Retinal pigment epithelial cell (primary cell): ENCODE results near the gene FBXO30.

Source experiments
- DNase-seq: peaks from one replicate; pipeline ENCODE4 v3.0.0-alpha.2; 2010; ENCODE audit warnings: low read depth
- H3K4me3 ChIP-seq: 2 replicates; pipeline ENCODE4 v1.5.1; 2011; ENCODE audit warnings: mild to moderate bottlenecking, low read length, control low read depth, moderate library complexity
- TF ChIP-seq, protein P1 (sequence below): conservative IDR thresholded peaks from 2 replicates; pipeline ENCODE4 v1.5.1; 2011; ENCODE audit warnings: low read depth, low read length, control low read depth, inconsistent platforms

Gene FBXO30

DNA sequence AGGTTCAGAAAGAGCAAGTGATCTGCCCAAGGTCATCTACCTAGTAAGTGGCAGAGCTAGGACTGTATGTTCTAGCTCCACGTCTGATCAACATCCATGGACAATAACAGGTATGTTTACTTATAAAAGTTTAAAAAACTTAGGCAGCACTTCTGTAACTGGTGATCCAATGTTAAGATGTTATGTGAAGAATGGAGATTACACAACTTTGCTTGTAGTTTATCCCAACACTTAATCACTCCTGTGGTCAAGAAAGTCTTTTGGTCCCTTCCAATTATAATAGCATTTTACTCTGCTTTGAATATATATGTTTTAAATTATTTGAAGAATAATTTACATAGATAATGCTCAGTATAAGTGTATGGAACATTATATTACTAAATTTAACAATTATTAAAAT lies 4.8 kb downstream of the FBXO30 start:
- TF ChIP-seq, protein P1, sequence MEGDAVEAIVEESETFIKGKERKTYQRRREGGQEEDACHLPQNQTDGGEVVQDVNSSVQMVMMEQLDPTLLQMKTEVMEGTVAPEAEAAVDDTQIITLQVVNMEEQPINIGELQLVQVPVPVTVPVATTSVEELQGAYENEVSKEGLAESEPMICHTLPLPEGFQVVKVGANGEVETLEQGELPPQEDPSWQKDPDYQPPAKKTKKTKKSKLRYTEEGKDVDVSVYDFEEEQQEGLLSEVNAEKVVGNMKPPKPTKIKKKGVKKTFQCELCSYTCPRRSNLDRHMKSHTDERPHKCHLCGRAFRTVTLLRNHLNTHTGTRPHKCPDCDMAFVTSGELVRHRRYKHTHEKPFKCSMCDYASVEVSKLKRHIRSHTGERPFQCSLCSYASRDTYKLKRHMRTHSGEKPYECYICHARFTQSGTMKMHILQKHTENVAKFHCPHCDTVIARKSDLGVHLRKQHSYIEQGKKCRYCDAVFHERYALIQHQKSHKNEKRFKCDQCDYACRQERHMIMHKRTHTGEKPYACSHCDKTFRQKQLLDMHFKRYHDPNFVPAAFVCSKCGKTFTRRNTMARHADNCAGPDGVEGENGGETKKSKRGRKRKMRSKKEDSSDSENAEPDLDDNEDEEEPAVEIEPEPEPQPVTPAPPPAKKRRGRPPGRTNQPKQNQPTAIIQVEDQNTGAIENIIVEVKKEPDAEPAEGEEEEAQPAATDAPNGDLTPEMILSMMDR = no peak
- DNase-seq = no peak

GRCh38 chr6:145809211-145809610 lies 5.4 kb downstream of the FBXO30 start:
- no peak overlapping the region for H3K4me3 ChIP-seq
- no peak for DNase-seq
- TF ChIP-seq, protein P1 = no peak

More for the DNA sequence above, 4.8 kb downstream of the FBXO30 start:
- no peak overlapping the region for H3K4me3 ChIP-seq

DNA sequence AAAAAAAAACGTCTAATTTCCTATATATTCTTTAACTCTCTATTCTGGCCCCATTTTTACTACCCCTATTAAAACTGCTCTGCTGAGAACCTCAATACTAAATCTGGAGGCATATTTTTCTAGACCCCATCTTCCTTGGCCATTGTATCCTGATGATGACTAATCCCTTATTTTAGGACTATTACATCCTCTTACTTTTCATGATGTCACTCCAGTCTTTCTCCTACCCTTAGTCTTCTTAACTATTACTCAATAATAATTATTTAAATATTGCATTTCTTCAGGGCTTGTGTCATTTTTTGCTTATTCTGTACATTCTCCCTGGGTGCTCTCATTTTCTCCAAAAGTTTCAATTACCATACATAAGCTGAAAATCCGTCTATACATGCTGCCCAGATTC lies 6.4 kb downstream of the FBXO30 start:
- no peak for DNase-seq
- no peak overlapping the region for H3K4me3 ChIP-seq

DNA sequence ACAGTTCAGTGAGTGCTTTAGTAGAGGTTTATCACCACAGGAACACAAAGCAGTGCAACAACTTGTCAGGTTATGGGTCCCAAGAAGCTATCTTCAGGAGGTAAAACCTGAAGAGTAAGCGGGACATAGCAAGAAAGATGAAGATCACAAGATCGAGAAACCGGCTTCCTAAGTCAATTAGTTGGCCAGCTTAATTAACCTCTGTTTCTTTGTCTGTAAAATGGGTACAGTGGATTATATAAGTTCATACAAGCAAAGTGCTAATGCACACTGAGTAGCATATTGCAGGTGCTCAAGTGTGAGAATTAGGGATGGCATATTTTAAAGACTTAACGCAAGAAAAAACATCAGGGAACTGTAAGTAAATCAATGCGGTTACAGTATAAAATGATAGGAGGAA lies 12.5 kb downstream of the FBXO30 start:
- DNase-seq = no peak
- TF ChIP-seq, protein P1 = no peak
- H3K4me3 ChIP-seq = no peak overlapping the region

More for the DNA sequence above, 6.4 kb downstream of the FBXO30 start:
- TF ChIP-seq, protein P1 = no peak

DNA sequence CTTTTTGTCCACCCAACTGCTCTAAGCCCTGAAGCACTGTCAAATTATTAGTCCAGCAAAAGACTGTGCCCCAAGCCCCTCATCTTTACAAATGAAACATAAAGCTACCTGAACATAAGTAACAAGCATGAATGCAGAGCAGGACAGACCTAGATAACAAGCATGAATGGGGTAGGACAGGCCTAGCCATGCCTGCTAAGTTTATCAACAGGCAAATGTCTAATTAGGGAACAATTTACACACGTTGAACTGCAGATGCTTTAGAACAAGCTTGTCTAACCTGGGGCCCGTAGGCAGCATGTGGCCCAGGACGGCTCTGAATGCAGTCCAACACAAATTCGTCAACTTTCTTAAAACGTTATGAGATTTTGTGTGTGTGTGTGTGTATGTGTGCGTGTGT lies 13.6 kb downstream of the FBXO30 start:
- TF ChIP-seq, protein P1 = no peak
- H3K4me3 ChIP-seq = no peak overlapping the region
- DNase-seq = no peak

DNA sequence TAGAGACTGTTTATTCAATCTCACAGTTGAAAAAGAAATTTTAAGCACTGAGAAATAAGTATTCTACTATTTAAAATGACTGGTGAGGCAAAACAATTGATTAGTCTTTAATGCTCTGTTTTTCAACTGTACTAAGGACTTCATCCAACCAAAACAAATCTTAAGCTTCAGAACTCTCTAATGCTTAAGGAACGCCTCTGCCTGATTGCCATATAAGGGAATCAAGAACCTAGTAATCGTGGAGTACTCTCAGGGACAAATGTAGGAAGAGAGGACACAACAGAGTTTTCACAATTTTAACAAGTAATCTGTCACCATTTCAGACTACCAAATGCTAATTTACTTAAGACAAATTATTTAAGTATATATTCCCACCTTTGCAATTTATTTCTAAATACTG lies 16.1 kb downstream of the FBXO30 start:
- TF ChIP-seq, protein P1 = no peak
- H3K4me3 ChIP-seq = no peak overlapping the region

GRCh38 chr6:145789443-145789842 lies 25.2 kb downstream of the FBXO30 start:
- DNase-seq = no peak
- TF ChIP-seq, protein P1 = no peak
- H3K4me3 ChIP-seq = no peak overlapping the region

More for the DNA sequence above, 16.1 kb downstream of the FBXO30 start:
- DNase-seq = no peak
